HG03045 (cell line): ENCODE measurements around the gene FLG2.
"Not testable (repeated sequence)": the region's sequence is repeated elsewhere in the genome, so short reads cannot be mapped to it uniquely, and the experiment has no call there.

ENCODE experiments used
- ATAC-seq: cut with Tn5 transposase; IDR thresholded peaks from one replicate; pipeline ENCODE4 v1.9.1; 2021; ENCODE audit warnings: mild to moderate bottlenecking, moderate library complexity; ENCODE audit not compliant: unreplicated experiment

Gene FLG2

DNA sequence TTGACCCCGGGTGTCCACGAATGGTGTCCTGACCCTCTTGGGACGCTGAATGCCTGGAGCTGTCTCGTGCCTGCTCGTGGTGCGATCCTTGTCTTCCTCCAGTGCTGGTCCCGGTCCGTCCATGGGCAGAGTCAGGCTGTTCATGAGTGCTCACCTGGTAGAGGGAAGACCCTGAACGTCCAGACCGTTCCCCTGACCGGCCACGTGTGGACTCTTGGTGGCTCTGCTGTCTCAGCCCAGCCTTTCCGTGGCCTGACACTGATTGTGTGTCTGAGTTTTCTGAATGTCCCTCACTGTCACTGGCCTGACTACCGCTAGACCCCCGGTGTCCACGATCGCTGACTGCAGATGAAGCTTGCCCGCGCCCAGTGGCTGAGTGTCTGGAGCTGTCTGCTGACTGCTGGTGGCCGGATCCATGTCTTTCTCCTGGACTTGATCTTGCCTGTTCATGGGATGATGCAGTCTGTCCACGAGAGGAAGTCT lies 46.4 kb downstream of the FLG2 start:
- ATAC-seq = no peak

DNA sequence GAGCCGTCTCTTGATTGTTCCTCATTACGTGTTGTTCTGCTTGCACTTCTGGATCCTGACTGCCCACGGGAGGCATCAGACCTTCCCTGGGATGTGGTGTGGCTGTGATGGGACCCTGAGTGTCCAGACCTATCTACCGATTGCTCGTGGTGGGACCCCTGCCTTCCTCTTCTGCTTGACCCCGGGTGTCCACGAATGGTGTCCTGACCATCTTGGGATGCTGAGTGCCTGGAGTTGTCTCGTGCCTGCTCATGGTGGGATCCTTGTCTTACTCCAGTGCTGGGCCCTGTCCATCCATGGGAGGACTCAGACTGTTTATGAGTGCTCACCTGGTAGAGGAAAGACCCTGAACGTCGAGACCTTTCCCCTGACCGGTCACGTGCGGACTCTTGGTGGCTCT lies 47.6 kb downstream of the FLG2 start:
- ATAC-seq = not testable (repeated sequence)

DNA sequence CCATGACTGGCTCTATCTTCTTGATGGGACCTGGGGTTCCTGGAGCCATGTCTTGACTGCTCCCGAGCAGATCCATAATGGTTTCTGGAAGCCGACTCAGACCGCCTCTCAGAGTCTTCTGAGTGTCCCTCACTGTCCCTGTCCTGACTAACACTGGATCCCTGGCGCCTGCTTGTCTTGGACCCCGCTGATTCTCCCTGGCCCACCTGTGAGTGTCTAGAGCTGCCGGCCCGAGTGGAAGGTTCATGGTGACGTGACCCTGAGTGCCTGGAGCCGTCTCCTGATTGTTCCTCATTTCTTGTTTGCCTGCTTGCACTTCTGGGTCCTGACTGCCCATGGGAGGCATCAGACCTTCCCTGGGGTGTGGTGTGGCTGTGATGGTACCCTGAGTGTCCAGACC lies 49.9 kb downstream of the FLG2 start:
- no peak for ATAC-seq

DNA sequence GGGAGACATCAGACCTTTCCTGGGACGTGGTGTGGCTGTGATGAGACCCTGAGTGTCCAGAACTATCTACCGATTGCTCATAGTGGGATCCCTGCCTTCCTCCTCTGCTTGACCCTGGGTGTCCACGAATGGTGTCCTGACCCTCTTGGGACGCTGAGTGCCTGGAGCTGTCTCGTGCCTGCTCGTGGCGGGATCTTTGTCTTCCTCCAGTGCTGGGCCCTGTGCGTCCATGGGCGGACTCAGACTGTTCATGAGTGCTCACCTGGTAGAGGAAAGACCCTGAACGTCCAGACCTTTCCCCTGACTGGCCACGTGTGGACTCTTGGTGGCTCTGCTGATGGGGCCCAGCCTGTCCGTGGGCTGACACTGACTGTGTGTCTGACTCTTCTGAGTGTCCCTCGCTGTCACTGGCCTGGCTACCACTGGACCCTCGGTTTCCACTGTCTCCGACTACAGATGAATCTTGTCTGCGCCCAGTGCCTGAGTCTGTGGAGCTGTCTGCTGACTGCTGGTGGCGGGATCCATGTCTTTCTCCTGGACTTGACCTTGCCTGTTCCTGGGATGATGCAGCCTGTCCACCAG lies 50.4 kb downstream of the FLG2 start:
- not testable (repeated sequence) for ATAC-seq

DNA sequence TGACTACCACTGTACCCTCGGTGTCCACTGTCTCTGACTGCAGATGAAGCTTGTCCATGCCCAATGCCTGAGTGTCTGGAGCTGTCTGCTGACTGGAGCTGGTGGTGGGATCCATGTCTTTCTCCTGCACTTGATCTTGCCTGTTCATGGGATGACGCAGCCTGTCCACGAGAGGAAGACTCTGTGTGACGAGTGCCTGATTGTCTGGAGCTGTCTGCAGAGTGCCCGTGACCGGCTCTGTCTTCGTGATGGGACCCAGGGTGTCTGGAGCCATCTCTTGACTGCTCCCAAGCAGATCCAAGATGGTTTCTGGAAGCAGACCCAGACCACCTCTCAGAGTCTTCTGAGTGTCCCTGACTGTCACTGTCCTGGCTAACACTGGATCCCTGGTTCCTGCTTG lies 51.0 kb downstream of the FLG2 start:
- not testable (repeated sequence) for ATAC-seq

- not testable (repeated sequence) for ATAC-seq
Observed at GRCh38 chr1:152307970-152308369, 51.8 kb downstream of the FLG2 start.

DNA sequence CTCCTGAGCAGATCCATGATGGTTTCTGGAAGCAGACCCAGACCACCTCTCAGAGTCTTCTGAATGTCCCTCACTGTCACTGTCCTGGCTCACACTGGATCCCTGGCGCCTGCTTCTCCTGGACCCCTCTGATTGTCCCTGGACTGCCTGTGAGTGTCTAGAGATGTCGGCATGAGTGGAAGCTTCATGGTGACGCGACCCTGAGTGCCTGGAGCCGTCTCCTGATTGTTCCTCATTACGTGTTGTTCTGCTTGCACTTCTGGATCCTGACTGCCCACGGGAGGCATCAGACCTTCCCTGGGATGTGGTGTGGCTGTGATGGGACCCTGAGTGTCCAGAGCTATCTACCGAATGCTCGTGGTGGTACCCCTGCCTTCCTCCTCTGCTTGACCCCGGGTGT lies 53.7 kb downstream of the FLG2 start:
- ATAC-seq = not testable (repeated sequence)

- ATAC-seq = not testable (repeated sequence)
Observed at GRCh38 chr1:152304773-152305172, 55.0 kb downstream of the FLG2 start.

DNA sequence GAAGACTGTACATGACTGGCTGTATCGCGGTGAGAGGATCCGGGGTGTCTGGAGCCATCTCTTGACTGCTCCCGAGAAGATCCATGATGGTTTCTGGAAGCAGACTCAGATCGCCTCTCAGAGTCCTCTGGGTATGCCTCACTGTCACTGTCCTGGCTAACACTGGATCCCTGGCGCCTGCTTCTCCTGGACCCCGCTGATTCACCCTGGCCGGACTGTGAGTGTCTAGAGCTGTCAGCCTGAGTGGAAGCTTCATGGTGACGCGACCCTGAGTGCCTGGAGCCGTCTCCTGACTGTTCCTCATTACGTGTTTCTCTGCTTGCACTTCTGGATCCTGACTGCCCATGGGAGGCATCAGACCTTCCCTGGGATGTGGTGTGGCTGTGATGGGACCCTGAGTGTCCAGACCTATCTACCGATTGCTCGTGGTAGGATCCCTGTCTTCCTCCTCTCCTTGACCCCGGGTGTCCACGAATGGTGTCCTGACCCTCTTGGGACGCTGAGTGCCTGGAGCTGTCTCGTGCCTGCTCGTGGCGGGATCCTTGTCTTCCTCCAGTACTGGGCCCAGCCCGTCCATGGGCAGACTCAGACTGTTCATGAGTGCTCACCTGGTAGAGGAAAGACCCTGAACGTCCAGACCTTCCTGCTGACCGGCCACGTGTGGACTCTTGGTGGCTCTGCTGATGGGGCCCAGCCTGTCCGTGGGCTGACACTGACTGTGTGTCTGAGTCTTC lies 56.5 kb downstream of the FLG2 start:
- not testable (repeated sequence) for ATAC-seq
